Measurements from ENCODE around the gene FAM221A. TPM values are rescaled to one million over a fixed set of nuclear protein-coding genes. Genes with fewer than 3 reads are reported as not detected.
"Not testable (repeated sequence)": the region's sequence is repeated elsewhere in the genome, so short reads cannot be mapped to it uniquely, and the experiment has no call there.

Gene FAM221A
- total and polyA plus RNA-seq, 2 of the 8 experiments (the other 6 are each of a cell fraction or from before 2014, with no cell fraction given) = 21.5 to 39.0 TPM

- TF ChIP-seq EGR1 (IDR thresholded peaks at IDR 0.05; ENCODE audit: borderline replicate concordance, low read depth, low read length) (peak; percentile 67; the same call in 1 of the 2 replicates), GTF2F1 (IDR thresholded peaks at IDR 0.05; ENCODE audit: borderline replicate concordance, low read depth, low read length) (no peak), TBP (IDR thresholded peaks at IDR 0.05; ENCODE audit: low read depth, low read length) (peak; percentile 78)
These were observed 711 bp downstream of the FAM221A start (continued) for GRCh38 chr7:23680414-23681405.

GRCh38 chr7:23684041-23684440 lies 4.0 kb downstream of the FAM221A start:
- not testable (repeated sequence) for H3K4me2 ChIP-seq (ENCODE audit: insufficient read depth in 1 of 2, low read depth in 2 of 2, low read length in 2 of 2); H2BK20ac ChIP-seq (ENCODE audit: low read length); H3K27ac ChIP-seq (ENCODE audit: low read depth, low read length); H3K9me3 ChIP-seq (ENCODE audit: insufficient read depth in 2 of 2, low read depth in 1 of 2, low read length in 1 of 2); H3K9ac ChIP-seq (replicated peaks in 1 of 4; ENCODE audit: extremely low read depth in 1 of 4, low read depth in 3 of 4, low read length in 3 of 4); FAIRE-seq; H2BK120ac ChIP-seq (replicated peaks; ENCODE audit: low read depth, low read length); H2BK12ac ChIP-seq (ENCODE audit: low read depth, low read length); H3K4me3 ChIP-seq (ENCODE audit: extremely low read depth in 1 of 4, insufficient read depth in 2 of 4, low read depth in 3 of 4, low read length in 4 of 4); H3K56ac ChIP-seq (replicated peaks; ENCODE audit: insufficient read length, low read depth, low read length); H3K23me2 ChIP-seq (ENCODE audit: low read depth, low read length); H3K18ac ChIP-seq (ENCODE audit: extremely low read depth, low read length); H3K14ac ChIP-seq (ENCODE audit: insufficient read length); H3K79me1 ChIP-seq (ENCODE audit: low read depth, low read length); H3K23ac ChIP-seq (ENCODE audit: insufficient read length); H3K4me1 ChIP-seq (replicated peaks in 1 of 4; ENCODE audit: control insufficient read depth in 3 of 4, insufficient read depth in 4 of 4, low read length in 3 of 4); H3K4ac ChIP-seq (replicated peaks; ENCODE audit: insufficient read length, low read depth, low read length); H3K27me3 ChIP-seq (replicated peaks in 1 of 4; ENCODE audit: control insufficient read depth in 3 of 4, extremely low read depth in 1 of 4, insufficient read depth in 3 of 4, low read length in 3 of 4); H4K5ac ChIP-seq (ENCODE audit: insufficient read length, low read depth, low read length); DNase-seq (ENCODE audit: low read depth in 1 of 2, low spot score in 2 of 2); H4K8ac ChIP-seq (ENCODE audit: extremely low read depth, insufficient read depth, low read length); H2AK5ac ChIP-seq (ENCODE audit: low read depth, low read length); H4K91ac ChIP-seq (replicated peaks; ENCODE audit: insufficient read length, low read length); H2AFZ ChIP-seq (ENCODE audit: low read length); H2BK15ac ChIP-seq (ENCODE audit: low read length); H2BK5ac ChIP-seq (ENCODE audit: low read depth, low read length); H4K20me1 ChIP-seq (replicated peaks in 1 of 2; ENCODE audit: control insufficient read depth in 1 of 2, insufficient read depth in 2 of 2, low read length in 2 of 2)
- Histone ChIP-seq H3K79me2 (ENCODE audit: control insufficient read depth in 1 of 2, insufficient read depth in 2 of 2, low read length in 2 of 2) (peaks cover 0 to 64% of the 10 kb centered on the region in 2 experiments; a peak in 3 of 4 replicates), H3K36me3 (ENCODE audit: control insufficient read depth in 2 of 4, insufficient read depth in 4 of 4, low read length in 3 of 4) (peaks cover 0 to 20% (median 4%) of the 10 kb centered on the region in 4 experiments; a peak in 4 of 8 replicates)
- 83% methylated on average over 6 of the region's 6 CpGs; no CpG with 5 or more reads in 1 of the 2 experiments for WGBS, 2 experiments (ENCODE audit: extremely low coverage in 1 of 2, insufficient coverage in 1 of 2, insufficient read length in 1 of 2, insufficient replicate concordance in 2 of 2, low coverage in 1 of 2, low lambda C conversion rate in 2 of 2, missing lambda C conversion rate in 1 of 2)
- ChIA-PET POLR2A (ENCODE audit: partially characterized antibody) (interaction anchor here (1.4 kb wide), 2 partner anchors 10 to 21 kb away, joined by 3 to 4 read pairs; no protein-coding TSS in a partner anchor), CTCF (ENCODE audit: partially characterized antibody) (interaction anchor here (0.8 to 4.7 kb wide), 8 partner anchors 10 to 116 kb away, joined by 3 to 37 read pairs (median 4); no protein-coding TSS in a partner anchor)

Measured in H1 (cell line).